ENCODE results near the gene TMEM129.

The TMEM129 gene

GRCh38 chr4:1721003-1721665 lies at the start of gene TMEM129, which contains the start of gene TACC3:
TMEM129 (minus strand) TSS chr4:1721323; CDS start chr4:1720837, 486 bp downstream.
TACC3 (plus strand) TSS chr4:1721521; CDS start chr4:1723422, 1,901 bp downstream.
- peak; percentile 96 for DNase-seq (ENCODE audit: low spot score)

GRCh38 chr4:1770791-1771231 lies 49.7 kb upstream of the TMEM129 start:
- no peak for DNase-seq (ENCODE audit: low spot score)

GRCh38 chr4:1770245-1770644 lies 49.1 kb upstream of the TMEM129 start:
- DNase-seq (ENCODE audit: low spot score), result no peak

- DNase-seq (ENCODE audit: low spot score), result no peak
Observed at GRCh38 chr4:1769692-1770091, 48.6 kb upstream of the TMEM129 start.

GRCh38 chr4:1768367-1769034 lies 47.4 kb upstream of the TMEM129 start:
- DNase-seq (ENCODE audit: low spot score), result no peak

GRCh38 chr4:1767770-1768366 lies 46.7 kb upstream of the TMEM129 start:
- DNase-seq (ENCODE audit: low spot score), result peak; percentile 43

- no peak for DNase-seq (ENCODE audit: low spot score)
Observed at GRCh38 chr4:1767061-1767769, 46.1 kb upstream of the TMEM129 start.

GRCh38 chr4:1766106-1767060 lies 45.3 kb upstream of the TMEM129 start:
- DNase-seq (ENCODE audit: low spot score), result peak; percentile 58

- peak; percentile 41 for DNase-seq (ENCODE audit: low spot score)
Observed at GRCh38 chr4:1765409-1766072, 44.4 kb upstream of the TMEM129 start.

- DNase-seq (ENCODE audit: low spot score), result no peak
Observed at GRCh38 chr4:1764670-1765069, 43.5 kb upstream of the TMEM129 start.

- DNase-seq (ENCODE audit: low spot score), result peak; percentile 62
Observed at GRCh38 chr4:1763550-1764080, 42.5 kb upstream of the TMEM129 start.

- DNase-seq (ENCODE audit: low spot score), result no peak
Observed at GRCh38 chr4:1763070-1763549, 42.0 kb upstream of the TMEM129 start.

GRCh38 chr4:1762264-1763010 lies 41.3 kb upstream of the TMEM129 start:
- DNase-seq (ENCODE audit: low spot score), result no peak

- DNase-seq (ENCODE audit: low spot score), result no peak
Observed at GRCh38 chr4:1761130-1761689, 40.1 kb upstream of the TMEM129 start.

GRCh38 chr4:1760521-1761071 lies 39.5 kb upstream of the TMEM129 start:
- no peak for DNase-seq (ENCODE audit: low spot score)

GRCh38 chr4:1759818-1760223 lies 38.7 kb upstream of the TMEM129 start:
- DNase-seq (ENCODE audit: low spot score), result no peak

GRCh38 chr4:1759170-1759817 lies 38.2 kb upstream of the TMEM129 start:
- no peak for DNase-seq (ENCODE audit: low spot score)
